Activated naive CD4-positive, alpha-beta T cell treated with anti-CD3 and anti-CD28 coated beads, Interleukin-2, amount 50 U/mL, for 24 hours (primary cell): ENCODE measurements around the gene OR2K2.
"Not testable (repeated sequence)": the region's sequence is repeated elsewhere in the genome, so short reads cannot be mapped to it uniquely, and the experiment has no call there.

Experiments
- H3K27ac Mint-ChIP-seq: one replicate; pipeline ENCODE4 v1.8.0; 2021; ENCODE audit warnings: mild to moderate bottlenecking, mixed read lengths
- H3K27me3 Mint-ChIP-seq: one replicate; pipeline ENCODE4 v1.8.0; 2021; ENCODE audit warnings: mixed read lengths
- H3K36me3 Mint-ChIP-seq: one replicate; pipeline ENCODE4 v1.8.0; 2021; ENCODE audit warnings: mixed read lengths
- H3K4me1 Mint-ChIP-seq: one replicate; pipeline ENCODE4 v1.8.0; 2021; ENCODE audit warnings: mixed read lengths
- H3K4me3 Mint-ChIP-seq: one replicate; pipeline ENCODE4 v1.8.0; 2021; ENCODE audit warnings: mild to moderate bottlenecking, mixed read lengths
- H3K9me3 Mint-ChIP-seq: one replicate; pipeline ENCODE4 v1.8.0; 2021; ENCODE audit warnings: mixed read lengths

Gene OR2K2

GRCh38 chr9:111330124-111330523 lies at the start of gene OR2K2:
TSS of gene OR2K2 (minus strand) at chr9:111330224. CDS start at chr9:111328433, 1,791 bp downstream.
- Mint-ChIP-seq H3K27me3 (peaks cover 8% of the 10 kb centered on the region), H3K36me3 (no peaks in the 10 kb centered on the region), H3K4me3 (no peak within 1 kb of the TSS), H3K9me3 (no peaks in the 10 kb centered on the region), H3K27ac (no peak within 1 kb of the TSS), H3K4me1 (peaks cover 16% of the 10 kb centered on the region)

GRCh38 chr9:111375817-111376564 lies 46.0 kb upstream of the OR2K2 start:
- peaks cover 46% of the 10 kb centered on the region for H3K36me3 Mint-ChIP-seq
- H3K4me1 Mint-ChIP-seq = no peaks in the 10 kb centered on the region
- no peak overlapping the region for H3K27ac Mint-ChIP-seq

GRCh38 chr9:111375062-111375461 lies 45.0 kb upstream of the OR2K2 start:
- Mint-ChIP-seq H3K4me1 (no peaks in the 10 kb centered on the region), H3K27me3 (no peaks in the 10 kb centered on the region), H3K4me3 (no peak overlapping the region), H3K27ac (no peak overlapping the region), H3K36me3 (peaks cover 46% of the 10 kb centered on the region), H3K9me3 (no peaks in the 10 kb centered on the region)

More at GRCh38 chr9:111375817-111376564, 46.0 kb upstream of the OR2K2 start:
- no peak overlapping the region for H3K4me3 Mint-ChIP-seq
- no peaks in the 10 kb centered on the region for H3K27me3 Mint-ChIP-seq
- H3K9me3 Mint-ChIP-seq = no peaks in the 10 kb centered on the region

GRCh38 chr9:111372297-111372696 lies 42.3 kb upstream of the OR2K2 start:
- Mint-ChIP-seq H3K36me3 (peaks cover 50% of the 10 kb centered on the region), H3K27ac (no peak overlapping the region), H3K27me3 (no peaks in the 10 kb centered on the region), H3K4me3 (no peak overlapping the region), H3K9me3 (no peaks in the 10 kb centered on the region), H3K4me1 (no peaks in the 10 kb centered on the region)

- Mint-ChIP-seq H3K27me3 (no peaks in the 10 kb centered on the region), H3K36me3 (peaks cover 47% of the 10 kb centered on the region), H3K9me3 (no peaks in the 10 kb centered on the region), H3K27ac (no peak overlapping the region), H3K4me1 (no peaks in the 10 kb centered on the region), H3K4me3 (no peak overlapping the region)
Observed at GRCh38 chr9:111366978-111367377, 37.0 kb upstream of the OR2K2 start.

- Mint-ChIP-seq H3K27ac (no peak overlapping the region), H3K4me1 (no peaks in the 10 kb centered on the region), H3K4me3 (no peak overlapping the region), H3K27me3 (no peaks in the 10 kb centered on the region), H3K9me3 (no peaks in the 10 kb centered on the region), H3K36me3 (peaks cover 33% of the 10 kb centered on the region)
Observed at GRCh38 chr9:111362526-111362925, 32.5 kb upstream of the OR2K2 start.

GRCh38 chr9:111360881-111361280 lies 30.9 kb upstream of the OR2K2 start:
- Mint-ChIP-seq H3K36me3 (peaks cover 25% of the 10 kb centered on the region), H3K27me3 (no peaks in the 10 kb centered on the region), H3K27ac (no peak overlapping the region)

GRCh38 chr9:111356481-111357244 lies 26.6 kb upstream of the OR2K2 start:
- Mint-ChIP-seq H3K36me3 (peaks cover 6% of the 10 kb centered on the region), H3K27ac (no peak overlapping the region), H3K27me3 (peaks cover 1% of the 10 kb centered on the region), H3K4me3 (no peak overlapping the region), H3K9me3 (no peaks in the 10 kb centered on the region), H3K4me1 (no peaks in the 10 kb centered on the region)

More at GRCh38 chr9:111360881-111361280, 30.9 kb upstream of the OR2K2 start:
- no peaks in the 10 kb centered on the region for H3K9me3 Mint-ChIP-seq
- no peak overlapping the region for H3K4me3 Mint-ChIP-seq
- H3K4me1 Mint-ChIP-seq = no peaks in the 10 kb centered on the region

- no peaks in the 10 kb centered on the region for H3K36me3 Mint-ChIP-seq
- peaks cover 3% of the 10 kb centered on the region for H3K9me3 Mint-ChIP-seq
- peaks cover 5% of the 10 kb centered on the region for H3K27me3 Mint-ChIP-seq
- H3K27ac Mint-ChIP-seq = no peak overlapping the region
- no peaks in the 10 kb centered on the region for H3K4me1 Mint-ChIP-seq
- H3K4me3 Mint-ChIP-seq = no peak overlapping the region
Observed at GRCh38 chr9:111352545-111352944, 22.5 kb upstream of the OR2K2 start.

- H3K9me3 Mint-ChIP-seq = peaks cover 4% of the 10 kb centered on the region
- H3K36me3 Mint-ChIP-seq = peaks cover 1% of the 10 kb centered on the region
- H3K27me3 Mint-ChIP-seq = peaks cover 6% of the 10 kb centered on the region
- no peak overlapping the region for H3K4me3 Mint-ChIP-seq
- H3K4me1 Mint-ChIP-seq = no peaks in the 10 kb centered on the region
- H3K27ac Mint-ChIP-seq = no peak overlapping the region
Observed at GRCh38 chr9:111350556-111350955, 20.5 kb upstream of the OR2K2 start.

- H3K36me3 Mint-ChIP-seq = peaks cover 1% of the 10 kb centered on the region
- no peak overlapping the region for H3K27ac Mint-ChIP-seq
- no peaks in the 10 kb centered on the region for H3K4me1 Mint-ChIP-seq
- H3K9me3 Mint-ChIP-seq = peaks cover 4% of the 10 kb centered on the region
- no peak overlapping the region for H3K4me3 Mint-ChIP-seq
- H3K27me3 Mint-ChIP-seq = peaks cover 6% of the 10 kb centered on the region
Observed at GRCh38 chr9:111349766-111350165, 19.7 kb upstream of the OR2K2 start.

- peaks cover 4% of the 10 kb centered on the region for H3K9me3 Mint-ChIP-seq
- peaks cover 1% of the 10 kb centered on the region for H3K36me3 Mint-ChIP-seq
- H3K27me3 Mint-ChIP-seq = peaks cover 10% of the 10 kb centered on the region
- H3K4me1 Mint-ChIP-seq = no peaks in the 10 kb centered on the region
- H3K4me3 Mint-ChIP-seq = no peak overlapping the region
- no peak overlapping the region for H3K27ac Mint-ChIP-seq
Observed at GRCh38 chr9:111348821-111349271, 18.8 kb upstream of the OR2K2 start.

- not testable (repeated sequence) for H3K36me3 Mint-ChIP-seq, H3K9me3 Mint-ChIP-seq, H3K27ac Mint-ChIP-seq, H3K4me3 Mint-ChIP-seq
- Mint-ChIP-seq H3K27me3 (peaks cover 14% of the 10 kb centered on the region), H3K4me1 (peaks cover 23% of the 10 kb centered on the region)
Observed at GRCh38 chr9:111334318-111334863, 4.4 kb upstream of the OR2K2 start.

GRCh38 chr9:111320631-111321030 lies 9.4 kb downstream of the OR2K2 start:
- H3K27ac Mint-ChIP-seq = no peak overlapping the region
- H3K4me3 Mint-ChIP-seq = no peak overlapping the region
- H3K9me3 Mint-ChIP-seq = peaks cover 5% of the 10 kb centered on the region
- H3K27me3 Mint-ChIP-seq = peaks cover 18% of the 10 kb centered on the region
- H3K4me1 Mint-ChIP-seq = no peaks in the 10 kb centered on the region
- no peaks in the 10 kb centered on the region for H3K36me3 Mint-ChIP-seq

- peaks cover 1% of the 10 kb centered on the region for H3K9me3 Mint-ChIP-seq
- no peaks in the 10 kb centered on the region for H3K36me3 Mint-ChIP-seq
- no peak overlapping the region for H3K27ac Mint-ChIP-seq
- peaks cover 11% of the 10 kb centered on the region for H3K27me3 Mint-ChIP-seq
- H3K4me1 Mint-ChIP-seq = no peaks in the 10 kb centered on the region
- H3K4me3 Mint-ChIP-seq = no peak overlapping the region
Observed at GRCh38 chr9:111316796-111317195, 13.2 kb downstream of the OR2K2 start.

- Mint-ChIP-seq H3K4me3 (no peak overlapping the region), H3K27ac (no peak overlapping the region), H3K27me3 (peaks cover 6% of the 10 kb centered on the region), H3K9me3 (no peaks in the 10 kb centered on the region), H3K36me3 (no peaks in the 10 kb centered on the region), H3K4me1 (no peaks in the 10 kb centered on the region)
Observed at GRCh38 chr9:111305914-111306313, 24.1 kb downstream of the OR2K2 start.
